GM12874 (cell line): ENCODE measurements around the gene XPC.

Experiments
- TF ChIP-seq, protein P1 (sequence below): IDR thresholded peaks from 2 replicates; pipeline ENCODE4 v1.5.1; 2011; ENCODE audit warnings: low read depth, mild to moderate bottlenecking, control low read depth, low read length, moderate library complexity; ENCODE audit not compliant: insufficient read depth

The XPC gene

DNA sequence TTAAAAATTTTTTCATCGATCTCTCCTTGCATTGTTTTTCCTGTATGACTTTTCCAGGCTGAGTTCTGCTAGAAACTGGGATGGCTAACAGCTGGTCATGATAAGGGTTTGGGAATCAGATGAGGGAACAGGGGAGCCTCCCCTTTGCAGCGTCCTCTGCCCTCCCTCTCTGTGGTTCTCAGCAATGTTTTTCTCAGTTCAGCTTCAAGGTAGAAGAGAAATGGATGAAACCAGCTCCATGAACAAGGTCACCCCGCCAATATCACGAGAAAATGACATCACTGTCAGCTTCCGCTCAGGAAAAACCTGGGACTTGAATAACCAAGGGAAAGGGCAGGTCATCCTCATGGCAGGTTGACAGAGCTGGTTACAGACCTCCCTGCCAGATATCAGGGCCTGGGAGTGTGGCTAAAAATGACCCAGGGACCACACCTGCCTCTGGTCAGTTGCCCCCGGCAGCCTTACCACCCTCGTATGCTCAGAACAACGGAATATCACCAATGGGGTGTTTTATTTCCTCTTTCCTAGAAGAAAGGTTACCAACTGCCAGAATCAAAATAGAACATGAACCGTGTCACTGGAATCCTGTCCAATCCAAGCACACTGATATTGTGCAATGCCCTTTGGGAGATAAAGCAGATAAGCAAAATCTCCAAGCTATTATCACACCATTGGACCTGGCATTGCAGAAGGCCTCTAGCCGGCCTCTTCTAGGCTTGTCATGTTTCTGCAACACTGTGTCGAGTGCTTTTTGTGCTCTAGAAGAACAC, 26.3 kb upstream of the XPC start:
- TF ChIP-seq, protein P1, sequence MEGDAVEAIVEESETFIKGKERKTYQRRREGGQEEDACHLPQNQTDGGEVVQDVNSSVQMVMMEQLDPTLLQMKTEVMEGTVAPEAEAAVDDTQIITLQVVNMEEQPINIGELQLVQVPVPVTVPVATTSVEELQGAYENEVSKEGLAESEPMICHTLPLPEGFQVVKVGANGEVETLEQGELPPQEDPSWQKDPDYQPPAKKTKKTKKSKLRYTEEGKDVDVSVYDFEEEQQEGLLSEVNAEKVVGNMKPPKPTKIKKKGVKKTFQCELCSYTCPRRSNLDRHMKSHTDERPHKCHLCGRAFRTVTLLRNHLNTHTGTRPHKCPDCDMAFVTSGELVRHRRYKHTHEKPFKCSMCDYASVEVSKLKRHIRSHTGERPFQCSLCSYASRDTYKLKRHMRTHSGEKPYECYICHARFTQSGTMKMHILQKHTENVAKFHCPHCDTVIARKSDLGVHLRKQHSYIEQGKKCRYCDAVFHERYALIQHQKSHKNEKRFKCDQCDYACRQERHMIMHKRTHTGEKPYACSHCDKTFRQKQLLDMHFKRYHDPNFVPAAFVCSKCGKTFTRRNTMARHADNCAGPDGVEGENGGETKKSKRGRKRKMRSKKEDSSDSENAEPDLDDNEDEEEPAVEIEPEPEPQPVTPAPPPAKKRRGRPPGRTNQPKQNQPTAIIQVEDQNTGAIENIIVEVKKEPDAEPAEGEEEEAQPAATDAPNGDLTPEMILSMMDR, result no peak

DNA sequence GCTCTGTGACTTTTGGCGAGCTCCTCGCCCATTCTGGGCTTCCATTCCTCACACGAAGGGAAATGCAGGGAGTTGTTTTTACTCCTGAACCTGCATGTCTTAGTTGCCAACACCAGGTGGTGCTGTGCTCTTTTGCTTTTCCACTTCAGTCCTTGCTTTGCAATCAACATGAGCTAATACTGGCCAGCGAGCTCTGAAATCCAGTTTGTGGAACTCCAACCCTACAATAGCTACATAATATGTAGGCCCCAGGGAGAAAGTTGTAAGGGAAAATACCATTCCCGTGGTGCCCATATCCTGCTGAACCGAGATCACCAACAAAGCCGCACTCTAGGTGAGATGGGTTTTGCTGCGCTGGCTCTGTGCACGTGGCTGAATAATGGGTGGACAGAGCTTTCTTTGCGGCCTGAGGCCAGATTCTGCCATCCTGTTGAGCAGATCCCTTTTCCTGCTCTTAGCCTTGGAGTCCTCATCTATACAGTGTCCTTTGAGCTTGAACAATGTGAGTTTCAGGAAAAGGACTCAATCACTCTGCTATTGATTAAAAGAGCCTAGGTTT, 25.2 kb upstream of the XPC start:
- TF ChIP-seq, protein P1, result peak; percentile 82

DNA sequence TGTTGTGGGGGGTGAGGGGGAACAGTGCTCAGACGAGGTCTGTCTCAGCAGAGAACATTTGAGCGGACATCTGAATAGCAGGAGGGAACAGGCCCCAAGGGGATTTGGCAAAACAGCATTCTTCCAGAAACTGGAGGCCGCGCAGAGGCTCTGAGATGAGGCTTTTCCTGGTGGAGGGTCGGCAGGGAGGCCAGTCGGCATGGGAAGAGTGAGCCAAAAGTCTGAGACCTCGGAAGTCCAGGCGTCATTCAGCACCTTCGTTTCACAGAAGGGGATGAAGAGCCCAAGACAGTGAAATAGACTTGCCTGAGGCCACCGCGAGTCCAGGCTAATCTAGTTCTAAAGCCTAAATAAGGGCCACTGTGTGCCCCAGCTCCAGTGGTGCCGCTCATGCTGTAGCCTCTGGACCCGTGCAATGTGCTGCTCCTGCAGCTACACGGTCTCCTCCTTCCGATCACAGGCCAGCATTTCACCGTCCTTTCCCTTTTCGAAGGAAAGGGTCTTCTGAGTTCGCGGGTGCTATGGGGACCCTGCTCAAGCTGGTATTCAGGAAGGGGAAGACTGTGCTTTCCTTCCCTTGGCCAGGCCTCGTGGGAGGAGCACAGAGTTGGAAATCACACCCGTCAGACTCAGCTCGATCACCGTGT, 24.6 kb upstream of the XPC start:
- TF ChIP-seq, protein P1, result no peak

DNA sequence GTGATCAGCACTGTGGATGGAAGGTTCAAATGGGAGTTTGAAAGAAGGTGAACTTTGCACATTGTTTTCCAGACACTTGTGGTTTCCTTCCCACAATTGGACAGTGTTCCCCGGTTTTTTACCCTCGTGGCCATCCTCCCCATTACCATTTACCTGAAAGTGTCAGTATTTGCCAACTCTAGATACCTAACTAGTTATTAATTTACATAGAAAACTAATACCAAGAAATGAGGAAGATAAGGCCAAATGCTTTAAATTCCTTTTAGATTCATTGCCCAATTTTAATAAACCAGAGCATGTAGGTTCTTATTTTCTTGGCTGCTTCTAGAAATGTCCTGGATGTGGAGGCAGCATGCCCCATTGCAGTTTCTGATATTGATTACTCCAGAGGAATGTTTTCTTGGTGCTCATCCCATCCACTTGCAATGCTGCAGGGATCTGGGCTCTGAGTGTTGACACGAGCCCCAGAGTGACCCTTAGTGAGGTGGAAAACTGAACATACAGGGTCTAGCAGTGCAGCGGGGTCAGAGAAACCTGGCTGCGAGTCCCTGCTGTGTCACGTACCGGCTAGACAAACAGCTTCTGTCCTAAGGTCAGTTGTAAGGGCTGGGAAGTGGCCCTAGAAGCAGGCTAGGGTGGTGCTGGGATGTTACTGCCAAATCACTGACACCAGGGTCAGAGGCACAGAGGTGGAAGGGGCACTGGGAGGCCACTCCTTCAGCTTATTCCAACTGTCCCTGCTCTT, 23.7 kb upstream of the XPC start:
- TF ChIP-seq, protein P1, result no peak

DNA sequence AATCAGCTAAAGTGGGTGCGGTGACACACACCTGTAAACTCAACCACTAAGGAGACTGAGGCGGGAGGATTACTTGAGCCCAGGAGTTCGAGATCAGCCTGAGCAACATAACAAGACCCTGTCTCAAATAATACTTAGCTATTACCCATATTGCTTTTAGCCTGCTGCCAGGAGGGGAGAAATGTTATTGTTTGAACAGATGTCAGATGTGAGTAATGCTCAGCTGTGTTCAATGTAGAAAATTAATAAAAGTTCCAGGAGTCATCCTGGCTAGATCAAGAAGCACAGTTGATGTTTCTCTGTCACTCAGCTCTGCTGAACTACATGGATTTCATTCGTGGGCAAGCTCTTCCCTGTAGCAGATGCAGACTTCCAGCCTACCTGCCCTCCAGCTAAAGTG, 22.4 kb upstream of the XPC start:
- TF ChIP-seq, protein P1, result no peak

DNA sequence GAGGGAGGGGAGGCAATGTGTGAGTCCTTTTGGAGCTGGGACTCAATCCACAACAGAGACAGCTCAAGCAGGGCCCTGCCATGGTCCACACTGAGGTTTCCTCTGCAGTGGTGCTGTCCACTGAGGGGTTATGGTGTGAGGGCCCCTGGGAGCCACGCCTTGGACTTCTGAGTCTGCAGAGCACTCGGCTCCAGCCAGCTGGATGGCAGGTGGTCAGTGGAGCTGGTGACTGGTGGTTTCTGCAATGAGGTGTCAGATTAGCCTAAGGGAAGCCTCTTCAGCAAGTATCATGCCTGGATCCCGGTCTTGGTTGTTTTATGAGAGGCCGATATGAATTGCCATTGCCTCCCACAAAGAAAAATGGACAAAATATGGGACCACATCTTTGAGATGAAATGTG, 21.9 kb upstream of the XPC start:
- TF ChIP-seq, protein P1, result no peak

DNA sequence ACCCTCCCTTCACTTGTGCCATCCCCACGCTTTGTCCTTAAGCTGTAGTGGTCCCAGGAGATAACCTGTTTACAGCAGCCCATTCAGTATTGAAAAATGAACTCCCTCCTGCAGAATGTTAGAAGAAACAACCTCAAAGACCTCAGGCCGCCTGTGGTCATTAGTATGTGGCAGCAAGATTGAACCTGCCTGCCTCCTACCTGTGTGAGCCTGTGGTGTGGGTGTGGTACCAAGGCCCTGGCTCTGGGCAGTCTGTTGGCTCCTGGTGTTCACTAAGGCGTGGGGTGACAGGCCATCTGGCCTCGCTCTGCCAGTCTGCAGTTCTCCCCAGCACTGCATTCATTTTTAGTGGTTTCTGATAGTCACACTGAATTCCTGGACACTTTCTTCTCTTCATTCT, 21.2 kb upstream of the XPC start:
- TF ChIP-seq, protein P1, result no peak
